Testis (tissue), 3 donors: ENCODE measurements around the gene FHOD1. TPM values are rescaled to one million over a fixed set of nuclear protein-coding genes. Genes with fewer than 3 reads are reported as not detected.

Experiments used
- DNase-seq: peaks from one replicate; pipeline ENCODE4 v3.0.0-alpha.2; 2019
- H3K27ac ChIP-seq, 2 donors: fragments of 200-600 bp; sonication (generic); one replicate each; pipeline ENCODE4 v1.5.1; 2019
- H3K27me3 ChIP-seq: fragments of 200-600 bp; sonication (generic); one replicate; pipeline ENCODE4 v1.5.1; 2019
- H3K36me3 ChIP-seq: fragments of 200-600 bp; sonication (generic); one replicate; pipeline ENCODE4 v1.5.1; 2017; ENCODE audit warnings: low read depth; ENCODE audit errors: missing control alignments
- H3K4me1 ChIP-seq: fragments of 200-600 bp; sonication (generic); one replicate; pipeline ENCODE4 v1.5.1; 2019
- H3K4me3 ChIP-seq, 2 donors: fragments of 200-600 bp; sonication (generic); one replicate each; pipeline ENCODE4 v1.5.1; 2017 to 2019
- H3K9me3 ChIP-seq: fragments of 200-600 bp; sonication (generic); one replicate; pipeline ENCODE4 v1.5.1; 2017
- CTCF ChIP-seq, 3 experiments: fragments of 450-650 bp in 2 of 3; fragments of 200-600 bp in 1 of 3; sonication (generic) in 1 of 3; IDR thresholded peaks; one replicate each; pipeline ENCODE4 v1.5.1; 2016 to 2019; ENCODE audit warnings: antibody characterized with exemption in 3 of 3, mild to moderate bottlenecking in 2 of 3, moderate library complexity in 1 of 3
- POLR2A ChIP-seq: fragments of 450-650 bp; IDR thresholded peaks from one replicate; pipeline ENCODE4 v1.6.1; 2017; ENCODE audit warnings: antibody characterized with exemption, mild to moderate bottlenecking, moderate library complexity
- WGBS, 2 donors: methylation state at CpG; one replicate each; pipeline ENCODE4 v1.1.5; 2018; 5-methylcytosine and 5-hydroxymethylcytosine counted together
- intact Hi-C: fragments of 100-400 bp; cut with DNase I; formaldehyde crosslinking; loops from one replicate; pipeline ENCODE4 v1.15.1; 2023; ENCODE audit warnings: low total_unique reads
- polyA plus RNA-seq: library from polyadenylated mRNA; stranded (reverse); fragments of 350-450 nt; fragmentation: Illumina TruSeq; extraction: RNeasy Lipid Tissue Mini Kit (QIAGEN cat#74804); gene quantifications from one replicate; pipeline ENCODE4 v1.2.3, GENCODE V29; 2014; ENCODE audit warnings: low read depth, low replicate concordance; ENCODE audit not compliant: insufficient read depth
- total RNA-seq, 2 donors: library from RNA; depleted of rRNA; stranded (reverse); fragments of >200 nt; gene quantifications; one replicate each; pipeline ENCODE4 v1.2.3, GENCODE V29; 2016

The FHOD1 gene
- total and polyA plus RNA-seq, 3 donors from 2014 or later, result 17.0 to 40.0 (median 28.8) TPM

DNA sequence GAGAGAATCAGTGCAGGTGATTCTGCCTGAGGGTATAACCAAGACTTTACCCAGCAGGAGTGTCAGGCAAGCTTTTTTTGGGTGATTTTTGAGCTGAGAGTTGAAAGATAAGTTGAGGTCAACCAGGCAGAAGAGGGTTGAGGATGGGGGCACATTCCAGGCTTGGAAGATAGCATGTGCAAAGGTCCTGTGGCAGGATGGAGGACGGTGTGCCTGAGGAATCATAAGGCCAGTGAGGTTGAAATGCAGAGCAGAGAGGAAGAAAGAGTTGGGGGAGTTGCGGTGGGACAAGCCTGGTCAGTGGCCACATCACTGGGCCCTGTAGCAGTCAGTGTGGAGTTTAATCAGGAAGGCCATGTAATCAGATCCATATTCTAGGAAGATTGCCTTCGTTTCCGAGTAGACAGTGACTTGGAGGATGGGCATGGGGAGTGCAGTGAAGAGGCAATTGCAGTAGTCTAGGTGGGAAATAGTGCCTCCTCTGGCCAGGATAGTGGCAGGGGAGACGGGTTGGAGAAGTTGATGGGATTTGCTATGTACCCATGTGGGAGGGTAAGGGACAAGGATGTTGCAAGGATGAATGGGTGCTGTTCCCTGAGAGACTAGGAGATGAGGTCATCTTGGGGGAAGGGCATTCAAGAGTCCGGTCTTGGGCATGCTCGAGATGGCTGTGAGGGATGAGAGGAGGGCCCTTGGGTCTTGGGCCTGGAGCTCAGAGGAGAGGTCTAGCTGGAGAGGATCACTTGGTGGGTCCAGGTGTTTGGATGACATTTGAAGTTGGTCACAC is 36.0 kb upstream of the FHOD1 start:
- no peaks in the 10 kb centered on the region for H3K27me3 ChIP-seq
- DNase-seq, result no peak

GRCh38 chr16:67282447-67282805 is 35.1 kb upstream of the FHOD1 start:
- intact Hi-C loops, result loop anchor here (10.0 kb wide), 1 partner anchor 52 kb away; no protein-coding TSS in a partner anchor
- no peaks in the 10 kb centered on the region for H3K9me3 ChIP-seq
- TF ChIP-seq POLR2A (no peak), CTCF (IDR thresholded peaks at IDR 0.05) (no peak)
- H3K4me3 ChIP-seq, result no peak overlapping the region
- 99% methylated on average over 10 of the region's 10 CpGs for WGBS, 2 donors
- H3K27me3 ChIP-seq, result no peaks in the 10 kb centered on the region
- H3K36me3 ChIP-seq, result no peaks in the 10 kb centered on the region
- DNase-seq, result no peak
- no peak overlapping the region for H3K27ac ChIP-seq
- peaks cover 17% of the 10 kb centered on the region for H3K4me1 ChIP-seq

More for the DNA sequence above, 36.0 kb upstream of the FHOD1 start:
- 87 to 93% methylated on average over 7 of the region's 7 CpGs for WGBS, 2 donors
- H3K4me3 ChIP-seq, result no peak overlapping the region
- peaks cover 11% of the 10 kb centered on the region for H3K4me1 ChIP-seq
- intact Hi-C loops, result loop anchor here (10.0 kb wide), 1 partner anchor 52 kb away; no protein-coding TSS in a partner anchor
- TF ChIP-seq CTCF (IDR thresholded peaks at IDR 0.05), result no peak
- TF ChIP-seq POLR2A, result no peak
- H3K27ac ChIP-seq, result no peak overlapping the region
- H3K9me3 ChIP-seq, result no peaks in the 10 kb centered on the region
- no peaks in the 10 kb centered on the region for H3K36me3 ChIP-seq

DNA sequence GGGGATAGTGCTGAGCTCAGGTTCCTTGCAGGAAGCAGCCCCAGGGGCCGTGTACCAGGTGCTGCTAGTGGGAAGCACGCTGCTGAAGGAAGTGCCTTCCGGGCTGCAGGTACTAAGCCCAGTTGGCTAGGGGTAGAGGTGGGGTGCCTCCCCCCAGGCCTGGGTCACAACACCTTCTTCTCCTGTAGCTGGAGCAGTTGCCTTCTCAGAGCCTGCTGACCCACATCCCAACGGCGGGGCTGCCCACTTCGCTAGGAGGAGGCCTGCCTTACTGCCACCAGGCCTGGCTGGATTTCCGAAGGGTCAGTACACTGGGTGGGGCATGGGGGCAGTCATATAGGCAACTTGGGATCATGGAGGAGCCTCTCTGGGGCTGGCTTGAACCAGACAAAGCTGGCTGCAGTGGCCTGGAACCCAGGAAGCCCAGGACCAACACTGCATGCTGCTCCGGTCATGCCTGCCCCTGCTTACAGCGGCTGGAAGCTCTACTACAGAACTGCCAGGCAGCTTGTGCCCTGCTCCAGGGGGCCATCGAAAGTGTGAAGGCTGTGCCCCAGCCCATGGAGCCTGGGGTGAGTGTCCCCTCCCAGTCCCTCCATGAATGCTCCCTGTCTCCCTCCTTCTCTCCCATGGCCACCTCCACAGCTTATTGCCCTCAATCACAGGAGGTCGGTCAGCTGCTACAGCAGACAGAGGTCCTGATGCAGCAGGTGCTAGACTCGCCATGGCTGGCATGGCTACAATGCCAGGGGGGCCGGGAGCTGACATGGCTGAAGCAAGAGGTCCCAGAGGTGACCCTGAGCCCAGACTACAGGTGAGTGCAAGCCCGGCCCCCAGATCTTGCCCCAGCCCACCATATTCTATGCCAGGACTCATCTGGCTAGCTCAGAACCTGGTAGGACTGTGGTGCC is 34.5 kb upstream of the FHOD1 start:
- TF ChIP-seq CTCF (IDR thresholded peaks at IDR 0.05) (no peak), POLR2A (no peak)
- Histone ChIP-seq H3K36me3 (no peaks in the 10 kb centered on the region), H3K27me3 (no peaks in the 10 kb centered on the region), H3K4me1 (peaks cover 17% of the 10 kb centered on the region), H3K4me3 (no peak overlapping the region), H3K9me3 (no peaks in the 10 kb centered on the region), H3K27ac (no peak overlapping the region)
- intact Hi-C loops, result loop anchor here (10.0 kb wide), 1 partner anchor 53 kb away; no protein-coding TSS in a partner anchor
- WGBS, 2 donors, result 95 to 100% methylated on average over 8 to 14 of the region's 14 CpGs
- no peak for DNase-seq

DNA sequence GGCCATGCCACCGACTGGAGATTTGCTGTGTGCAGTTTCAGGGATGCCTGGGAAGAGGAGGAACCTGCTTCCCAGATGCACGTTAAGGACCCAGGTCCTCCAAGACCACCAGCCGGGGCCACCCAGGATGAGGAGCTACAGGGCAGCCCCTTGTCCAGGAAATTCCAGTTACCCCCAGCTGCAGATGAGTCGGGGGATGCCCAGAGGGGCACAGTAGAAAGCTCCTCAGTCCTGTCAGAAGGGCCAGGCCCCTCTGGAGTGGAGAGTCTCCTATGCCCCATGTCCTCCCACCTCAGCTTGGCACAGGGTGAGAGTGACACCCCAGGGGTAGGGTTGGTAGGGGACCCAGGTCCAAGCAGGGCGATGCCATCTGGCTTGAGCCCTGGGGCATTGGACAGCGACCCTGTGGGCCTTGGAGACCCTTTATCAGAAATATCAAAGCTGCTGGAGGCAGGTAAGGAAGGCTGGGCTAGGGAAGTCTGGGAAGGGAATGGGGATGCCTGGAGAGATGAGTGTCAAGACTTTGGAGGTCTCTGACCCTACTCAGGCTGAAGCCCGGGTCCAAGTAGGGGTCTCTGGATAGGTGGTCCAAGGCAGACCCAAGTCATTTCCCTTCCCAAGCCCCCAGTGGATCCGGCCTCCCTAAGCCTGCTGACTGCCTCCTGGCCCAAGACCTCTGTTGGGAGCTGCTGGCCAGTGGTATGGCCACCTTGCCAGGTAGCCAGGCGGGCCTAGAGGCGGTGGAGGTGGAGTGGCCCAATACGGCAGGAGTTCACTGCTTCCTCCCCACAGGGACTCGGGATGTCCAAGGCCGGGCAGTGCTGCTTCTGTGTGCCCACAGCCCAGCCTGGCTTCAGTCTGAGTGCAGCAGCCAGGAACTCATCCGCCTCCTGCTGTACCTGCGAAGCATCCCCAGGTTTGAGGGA is 33.1 kb upstream of the FHOD1 start:
- 93 to 96% methylated on average over 7 to 15 of the region's 15 CpGs for WGBS, 2 donors
- H3K36me3 ChIP-seq, result no peaks in the 10 kb centered on the region
- DNase-seq, result no peak
- H3K27me3 ChIP-seq, result no peaks in the 10 kb centered on the region
- TF ChIP-seq CTCF (IDR thresholded peaks at IDR 0.05), result no peak
- TF ChIP-seq POLR2A, result no peak
- peaks cover 17% of the 10 kb centered on the region for H3K4me1 ChIP-seq
- H3K9me3 ChIP-seq, result no peaks in the 10 kb centered on the region
- H3K4me3 ChIP-seq, result peak overlapping the region in 1 of 2 donors; percentile 65
- intact Hi-C loops, result loop anchor here (10.0 kb wide), 1 partner anchor 54 kb away; no protein-coding TSS in a partner anchor
- H3K27ac ChIP-seq, result no peak overlapping the region
